WTC11 (cell line): ENCODE data around the gene TIGAR. TPM values are rescaled to one million over a fixed set of nuclear protein-coding genes. Genes with fewer than 3 reads are reported as not detected.

ENCODE experiments used
- ATF6 ChIP-seq: sonication (generic); formaldehyde crosslinking; IDR thresholded peaks from 2 replicates; pipeline ENCODE4 v1.8.1; 2023; ENCODE audit warnings: mild to moderate bottlenecking, missing genetic modification reagents
- CDX4 ChIP-seq: fragments of 250-450 bp; sonication (Bioruptor Pico); IDR thresholded peaks from 2 replicates; pipeline ENCODE4 v1.9.0; 2021; ENCODE audit warnings: moderate library complexity, mild to moderate bottlenecking, inconsistent platforms, borderline replicate concordance
- ERG ChIP-seq: fragments of 250-450 bp; sonication (Bioruptor Pico); IDR thresholded peaks from 2 replicates; pipeline ENCODE4 v1.8.0; 2021; ENCODE audit warnings: mild to moderate bottlenecking
- GABPB1 ChIP-seq: sonication (generic); formaldehyde crosslinking; IDR thresholded peaks from 2 replicates; pipeline ENCODE4 v1.8.1; 2023; ENCODE audit warnings: mild to moderate bottlenecking, missing genetic modification reagents
- HMGA2 ChIP-seq: fragments of 250-450 bp; sonication (Bioruptor Pico); IDR thresholded peaks from 2 replicates; pipeline ENCODE4 v1.4.0; 2021; ENCODE audit warnings: mild to moderate bottlenecking, moderate library complexity
- MAX ChIP-seq: sonication (generic); formaldehyde crosslinking; IDR thresholded peaks from 2 replicates; pipeline ENCODE4 v1.8.0; 2022; ENCODE audit warnings: mild to moderate bottlenecking, missing genetic modification reagents
- NFE2L1 ChIP-seq: sonication (generic); formaldehyde crosslinking; IDR thresholded peaks from 2 replicates; pipeline ENCODE4 v1.8.1; 2023; ENCODE audit warnings: missing genetic modification reagents
- SMAD4 ChIP-seq: sonication (generic); formaldehyde crosslinking; IDR thresholded peaks from 2 replicates; pipeline ENCODE4 v1.8.0; 2022; ENCODE audit warnings: mild to moderate bottlenecking, missing genetic modification reagents
- SP1 ChIP-seq: sonication (generic); formaldehyde crosslinking; conservative IDR thresholded peaks from 2 replicates; pipeline ENCODE4 v1.8.1; 2022; ENCODE audit warnings: missing genetic modification reagents
- STAT6 ChIP-seq: sonication (generic); formaldehyde crosslinking; conservative IDR thresholded peaks from 2 replicates; pipeline ENCODE4 v1.8.1; 2023; ENCODE audit warnings: mild to moderate bottlenecking, low read depth, missing genetic modification reagents, moderate library complexity
- TEAD1 ChIP-seq: sonication (generic); formaldehyde crosslinking; IDR thresholded peaks from 2 replicates; pipeline ENCODE4 v1.8.0; 2022; ENCODE audit warnings: mild to moderate bottlenecking, missing genetic modification reagents
- USF2 ChIP-seq: sonication (generic); formaldehyde crosslinking; IDR thresholded peaks from 2 replicates; pipeline ENCODE4 v1.8.1; 2023; ENCODE audit warnings: mild to moderate bottlenecking, missing genetic modification reagents, moderate library complexity
- ZBTB21 ChIP-seq: sonication (generic); formaldehyde crosslinking; IDR thresholded peaks from 2 replicates; pipeline ENCODE4 v1.8.1; 2023; ENCODE audit warnings: mild to moderate bottlenecking, missing genetic modification reagents, borderline replicate concordance
- ZBTB43 ChIP-seq: sonication (generic); formaldehyde crosslinking; IDR thresholded peaks from 2 replicates; pipeline ENCODE4 v1.8.1; 2023; ENCODE audit warnings: mild to moderate bottlenecking, missing genetic modification reagents
- ZNF219 ChIP-seq: sonication (generic); formaldehyde crosslinking; IDR thresholded peaks from 2 replicates; pipeline ENCODE4 v1.8.0; 2023; ENCODE audit warnings: missing genetic modification reagents, mild to moderate bottlenecking, borderline replicate concordance
- ZNF232 ChIP-seq: sonication (generic); formaldehyde crosslinking; IDR thresholded peaks from 2 replicates; pipeline ENCODE4 v1.8.0; 2022; ENCODE audit warnings: mild to moderate bottlenecking, missing genetic modification reagents
- ZNF281 ChIP-seq: sonication (generic); formaldehyde crosslinking; IDR thresholded peaks from 2 replicates; pipeline ENCODE4 v1.8.0; 2023; ENCODE audit warnings: mild to moderate bottlenecking, missing genetic modification reagents
- ZNF423 ChIP-seq: fragments of 250-450 bp; sonication (Bioruptor Pico); IDR thresholded peaks from 2 replicates; pipeline ENCODE4 v2.1.2; 2022; ENCODE audit warnings: mild to moderate bottlenecking, moderate library complexity
- ZNF425 ChIP-seq: fragments of 250-450 bp; sonication (Bioruptor Pico); conservative IDR thresholded peaks from 2 replicates; pipeline ENCODE4 v1.9.0; 2021; ENCODE audit warnings: mild to moderate bottlenecking
- ZNF671 ChIP-seq: fragments of 250-450 bp; sonication (Bioruptor Pico); IDR thresholded peaks from 2 replicates; pipeline ENCODE4 v1.8.0; 2021; ENCODE audit warnings: mild to moderate bottlenecking
- ZSCAN18 ChIP-seq: fragments of 250-450 bp; sonication (Bioruptor Pico); IDR thresholded peaks from 2 replicates; pipeline ENCODE4 v2.1.2; 2022; ENCODE audit warnings: mild to moderate bottlenecking, moderate library complexity
- total RNA-seq: library from RNA; stranded (reverse); gene quantifications from 3 replicates; pipeline ENCODE4 v1.2.3, GENCODE V29; 2021

The TIGAR gene
- total RNA-seq, 1 experiment from 2014 or later = 26.7 TPM

- TF ChIP-seq ZBTB43 (no peak), SMAD4 (CRISPR knock-in tag) (no peak), ZNF219 (CRISPR knock-in tag) (no peak), MAX (CRISPR knock-in tag) (peak; percentile 76; the same call in 1 of the 2 replicates), ERG (0 out of 2 replicates have a peak, but pooled peaks have one; percentile 70), NFE2L1 (0 out of 2 replicates have a peak, but pooled peaks have one; percentile 45), ZBTB21 (peak; percentile 51; the same call in 1 of the 2 replicates), USF2 (CRISPR knock-in tag) (0 out of 2 replicates have a peak, but pooled peaks have one; percentile 38), STAT6 (CRISPR knock-in tag) (peak; percentile 84; the same call in 1 of the 2 replicates), CDX4 (CRISPR knock-in tag) (no peak), ZSCAN18 (CRISPR knock-in tag) (no peak), ZNF232 (CRISPR knock-in tag) (peak; percentile 38; the same call in 1 of the 2 replicates), ZNF425 (no peak), ZNF281 (peak; percentile 38; the same call in 1 of the 2 replicates), TEAD1 (CRISPR knock-in tag) (no peak), ZNF423 (CRISPR knock-in tag) (no peak), HMGA2 (CRISPR knock-in tag) (no peak), ZNF671 (CRISPR knock-in tag) (no peak), GABPB1 (CRISPR knock-in tag) (peak; percentile 50; the same call in 1 of the 2 replicates), ATF6 (no peak), SP1 (CRISPR knock-in tag) (peak; percentile 92)
These were observed at the start of gene TIGAR (continued) for GRCh38 chr12:4320853-4321701.
